K562 (cell line): ENCODE results near the gene IRAG1. TPM values are rescaled to one million over a fixed set of nuclear protein-coding genes. Genes with fewer than 3 reads are reported as not detected.

Experiments
- ATAC-seq: fragments of 200-7000 bp; cut with Tn5 transposase; 3 replicates; pipeline ENCODE4 v1.9.1; 2020; ENCODE audit warnings: moderate library complexity
- BruUV-seq: library from RNA; stranded (reverse); fragments of 400-500 nt; replicated peaks from 2 replicates; lab custom pipeline; 2021; lab: Mats Ljungman, UMichigan
- CTCF ChIA-PET: fragments of 300-600 bp; formaldehyde crosslinking; extraction: SDS; loops from one replicate; lab custom pipeline; 2021; ENCODE audit warnings: low intra/inter-chr PET ratio; lab: Yijun Ruan, JAX
- POLR2A ChIA-PET: fragments of 300-600, 350-650 bp; sonication (Branson Sonifier 250); formaldehyde crosslinking; extraction: SDS; loops from one replicate; lab custom pipeline; 2021; ENCODE audit warnings: antibody characterized with exemption, inconsistent platforms; lab: Yijun Ruan, JAX
- DNase-seq, 4 experiments: peaks; one replicate each; pipeline versions ENCODE4 v3.0.0 to v3.0.0-alpha.2; 2011 to 2018; ENCODE audit warnings: low spot score in 3 of 4, mixed read lengths in 3 of 4; ENCODE audit errors: extremely low read depth in 1 of 4
- FAIRE-seq: peaks from 2 replicates; lab custom pipeline; 2011; peaks lifted over from hg19 to GRCh38; lab: Jason Lieb, UNC
- H2AFZ ChIP-seq: 2 replicates; pipeline ENCODE4 v1.6.0; 2011; ENCODE audit warnings: low read depth, low read length, control low read depth, inconsistent platforms
- H3K27ac ChIP-seq: fragments of 200-600 bp; 3 replicates; pipeline ENCODE4 v1.8.0; 2011; ENCODE audit warnings: low read depth, mild to moderate bottlenecking, control low read depth, inconsistent platforms, low read length, moderate library complexity, mixed read lengths; ENCODE audit errors: extremely low read depth
- H3K27me3 ChIP-seq, 2 experiments: fragments of 300-600 bp in 1 of 2; 2 replicates in 1 of 2; 3 replicates in 1 of 2; pipeline versions ENCODE4 v1.6.0 to v1.8.0; 2011; ENCODE audit warnings: inconsistent platforms in 2 of 2, low read length in 2 of 2, mild to moderate bottlenecking in 1 of 2, mixed read lengths in 1 of 2, moderate library complexity in 1 of 2; ENCODE audit not compliant: control insufficient read depth in 2 of 2, insufficient read depth in 2 of 2
- H3K36me3 ChIP-seq: fragments of 300-600 bp; 3 replicates; pipeline ENCODE4 v1.8.0; 2011; ENCODE audit warnings: mild to moderate bottlenecking, low read length, inconsistent platforms; ENCODE audit not compliant: control insufficient read depth, insufficient read depth
- H3K4me1 ChIP-seq, 2 experiments: fragments of 200-600 bp in 1 of 2; replicated peaks in 1 of 2; 2 replicates in 1 of 2; 3 replicates in 1 of 2; pipeline versions ENCODE4 v1.5.1 to v1.8.0; 2011; ENCODE audit warnings: inconsistent platforms in 2 of 2, low read length in 2 of 2, mild to moderate bottlenecking in 1 of 2, mixed read lengths in 1 of 2, moderate library complexity in 1 of 2; ENCODE audit not compliant: control insufficient read depth in 2 of 2, insufficient read depth in 2 of 2
- H3K4me2 ChIP-seq: 2 replicates; pipeline ENCODE4 v1.6.1; 2011; ENCODE audit warnings: low read length, control low read depth, inconsistent platforms, mixed read lengths; ENCODE audit not compliant: insufficient read depth
- H3K4me3 ChIP-seq: fragments of 200-600 bp; sonication (generic), shearing (Covaris generic); 2 replicates; pipeline ENCODE4 v1.5.1; 2016; ENCODE audit warnings: control low read depth, inconsistent platforms
- H3K79me2 ChIP-seq: fragments of 200-600 bp; 3 replicates; pipeline ENCODE4 v1.8.0; 2011; ENCODE audit warnings: low read length, inconsistent platforms; ENCODE audit not compliant: control insufficient read depth, insufficient read depth
- H3K9ac ChIP-seq, 2 experiments: 2 replicates each; pipeline versions ENCODE4 v1.6.0 to v1.6.1; 2011; ENCODE audit warnings: low read depth in 2 of 2, low read length in 2 of 2, control low read depth in 1 of 2, inconsistent platforms in 1 of 2, mild to moderate bottlenecking in 1 of 2, mixed read lengths in 1 of 2; ENCODE audit not compliant: insufficient read depth in 1 of 2
- H3K9me1 ChIP-seq: one replicate; pipeline ENCODE4 v1.6.0; 2011; ENCODE audit warnings: inconsistent platforms, mild to moderate bottlenecking, low read length, moderate library complexity; ENCODE audit not compliant: control insufficient read depth, insufficient read depth
- H3K9me3 ChIP-seq: replicated peaks from 2 replicates; pipeline ENCODE4 v1.5.1; 2011; ENCODE audit warnings: low read depth, low read length, inconsistent platforms; ENCODE audit not compliant: control insufficient read depth, insufficient read depth
- H4K20me1 ChIP-seq: replicated peaks from 2 replicates; pipeline ENCODE4 v1.6.1; 2011; ENCODE audit warnings: low read length, inconsistent platforms, mixed read lengths; ENCODE audit not compliant: control insufficient read depth, insufficient read depth
- DMBX1 ChIP-seq: fragments of 250-450 bp; sonication (Bioruptor Pico); IDR thresholded peaks from 2 replicates; pipeline ENCODE4 v1.8.0; 2022; ENCODE audit warnings: inconsistent platforms, mild to moderate bottlenecking, moderate library complexity, borderline replicate concordance
- NR3C1 ChIP-seq: sonication (generic); formaldehyde crosslinking; IDR thresholded peaks from 2 replicates; pipeline ENCODE4 v1.8.1; 2022; ENCODE audit warnings: missing genetic modification reagents
- SUPT5H ChIP-seq: fragments of 450-650 bp; IDR thresholded peaks from 2 replicates; pipeline ENCODE4 v1.6.1; 2016
- TCF3 ChIP-seq: sonication (generic); formaldehyde crosslinking; IDR thresholded peaks from 2 replicates; pipeline ENCODE4 v1.4.0; 2020; ENCODE audit warnings: mild to moderate bottlenecking, missing genetic modification reagents
- TCFL5 ChIP-seq: fragments of 250-450 bp; sonication (Bioruptor Pico); conservative IDR thresholded peaks from 2 replicates; pipeline ENCODE4 v1.6.1; 2021; ENCODE audit warnings: mild to moderate bottlenecking, moderate library complexity, matching md5 sums
- U2AF1 ChIP-seq: fragments of 200-400 bp; formaldehyde crosslinking; optimal IDR thresholded peaks from 2 replicates; pipeline ENCODE3; 2017; ENCODE audit warnings: mild to moderate bottlenecking, low read depth, low read length, moderate library complexity
- ZBTB5 ChIP-seq: fragments of 450-650 bp; IDR thresholded peaks from 2 replicates; pipeline ENCODE4 v1.6.1; 2017; ENCODE audit warnings: antibody characterized with exemption
- WGBS: fragments of 100-300 bp; shearing (Covaris generic); methylation state at CpG from one replicate; pipeline ENCODE4 v1.1.6; 2016; ENCODE audit warnings: low coverage, mixed read lengths; ENCODE audit not compliant: insufficient coverage; ENCODE audit errors: missing lambda C conversion rate; 5-methylcytosine and 5-hydroxymethylcytosine counted together
- in situ Hi-C: fragments of 300-500 bp; cut with MboI; formaldehyde crosslinking; loops from 4 replicates; pipeline ENCODE4 v1.15.0; 2018; ENCODE audit warnings: inconsistent platforms, mixed read lengths
- intact Hi-C: fragments of 100-400 bp; cut with micrococcal nuclease; formaldehyde crosslinking; loops from 2 replicates; pipeline ENCODE4 v1.14.2; 2022
- polyA plus RNA-seq, 8 experiments: library from polyadenylated mRNA; depleted of rRNA in 4 of 8; stranded (reverse) in 5 of 8; unstranded in 3 of 8; fragments of >200 nt; fragmentation: Nextera tagmentation in 2 of 8; fragmentation: Illumina TruSeq in 1 of 8; extraction: Ambion mirVana in 2 of 8; extraction: Trizol in 1 of 8; gene quantifications; 2 replicates each; pipeline versions ENCODE4 v1.2.1 to v1.2.3, GENCODE V29; 2011 to 2014; ENCODE audit warnings: inconsistent platforms in 1 of 8, missing spikeins in 1 of 8
- total RNA-seq, 7 experiments: library from RNA; depleted of rRNA in 6 of 7; stranded (reverse); fragments of >200 nt in 6 of 7; fragmentation: Illumina TruSeq in 2 of 7; extraction: Trizol in 2 of 7; gene quantifications; 2 replicates each; pipeline versions ENCODE4 v1.2.1 to v1.2.3, GENCODE V29; 2011 to 2021; ENCODE audit warnings: low replicate concordance in 1 of 7

IRAG1 gene
- total and polyA plus RNA-seq, 9 of the 15 experiments (the other 6 are each of a cell fraction or from before 2014, with no cell fraction given), result 0.01 to 0.22 (median 0.09) TPM; not detected in 1

GRCh38 chr11:10667521-10667885, 26.1 kb downstream of the IRAG1 start:
- H3K36me3 ChIP-seq, result no peaks in the 10 kb centered on the region
- ChIA-PET POLR2A (no interaction called here), CTCF (no interaction called here)
- H3K4me2 ChIP-seq, result no peak overlapping the region
- DNase-seq (no peak), FAIRE-seq (no peak), ATAC-seq (no peak)
- H4K20me1 ChIP-seq, result no peaks in the 10 kb centered on the region
- no peak overlapping the region for H3K27ac ChIP-seq
- in situ Hi-C loops, result no loop called here
- H3K4me3 ChIP-seq, result no peak overlapping the region
- no peaks in the 10 kb centered on the region for H3K79me2 ChIP-seq
- no peak for TF ChIP-seq TCFL5
- no peak for TF ChIP-seq DMBX1
- no peak for TF ChIP-seq ZBTB5
- TF ChIP-seq U2AF1, result no peak
- TF ChIP-seq SUPT5H, result no peak
- TF ChIP-seq TCF3, result no peak
- no peak for TF ChIP-seq NR3C1 (CRISPR knock-in tag)
- no peaks in the 10 kb centered on the region for H3K9me1 ChIP-seq
- intact Hi-C loops, result no loop called here
- no peaks in the 10 kb centered on the region for H3K27me3 ChIP-seq
- H3K9ac ChIP-seq, result peak overlapping the region in 1 of 2 experiments; percentile 66; a peak in 2 of 4 replicates
- no peaks in the 10 kb centered on the region for H3K9me3 ChIP-seq
- no TSS peak for BruUV-seq
- H2AFZ ChIP-seq, result 0 out of 2 replicates have a peak overlapping the region, but pooled peaks have one; percentile 49
- H3K4me1 ChIP-seq, result peaks cover 14 to 36% of the 10 kb centered on the region in 2 experiments
- 12% methylated on average over 2 of the region's 2 CpGs for WGBS
